Esophagus squamous epithelium (tissue), 5 donors: ENCODE results near the gene TMEM236. TPM values are rescaled to one million over a fixed set of nuclear protein-coding genes. Genes with fewer than 3 reads are reported as not detected.

Source experiments
- DNase-seq: peaks from one replicate; lab custom pipeline; 2025; lab: John Stamatoyannopoulos, UW
- H3K27ac ChIP-seq, 4 donors: fragments of 200-600 bp; sonication (generic); one replicate each; pipeline ENCODE4 v1.5.1; 2016 to 2019; ENCODE audit warnings: mild to moderate bottlenecking in 1 of 4
- H3K27me3 ChIP-seq, 4 donors: fragments of 200-600 bp; sonication (generic); 1 replicate in 3 of 4; 2 replicates in 1 of 4; pipeline versions ENCODE4 v1.5.1 to v1.6.0; 2017 to 2021; ENCODE audit warnings: antibody characterized with exemption in 1 of 4
- H3K36me3 ChIP-seq, 3 donors: fragments of 200-600 bp; sonication (generic); one replicate each; pipeline ENCODE4 v1.5.1; 2016 to 2019
- H3K4me1 ChIP-seq, 3 donors: fragments of 200-600 bp; sonication (generic); one replicate each; pipeline ENCODE4 v1.5.1; 2017 to 2019
- H3K4me3 ChIP-seq, 4 donors: fragments of 200-600 bp; sonication (generic); 1 replicate in 3 of 4; 2 replicates in 1 of 4; pipeline ENCODE4 v1.5.1; 2016 to 2019; ENCODE audit warnings: mild to moderate bottlenecking in 2 of 4, moderate library complexity in 1 of 4
- H3K9me3 ChIP-seq, 3 donors: fragments of 200-600 bp; sonication (generic); one replicate each; pipeline ENCODE4 v1.5.1; 2016 to 2019
- POLR2A ChIP-seq, 4 donors: fragments of 450-650 bp; IDR thresholded peaks; one replicate each; pipeline ENCODE4 v1.6.1; 2017; ENCODE audit warnings: antibody characterized with exemption in 4 of 4, mild to moderate bottlenecking in 4 of 4, moderate library complexity in 3 of 4
- WGBS, 2 donors: methylation state at CpG; one replicate each; pipeline ENCODE4 v1.1.5; 2018; 5-methylcytosine and 5-hydroxymethylcytosine counted together
- intact Hi-C: fragments of 100-400 bp; cut with DNase I; formaldehyde crosslinking; loops from one replicate; pipeline ENCODE4 v1.15.0; 2022
- total RNA-seq, 4 donors: library from RNA; depleted of rRNA; stranded (reverse); fragments of >200 nt; gene quantifications; one replicate each; pipeline ENCODE4 v1.1.0, GENCODE V29; 2016
- TF ChIP-seq, protein P1 (sequence below), 6 experiments: fragments of 450-650 bp in 4 of 6; fragments of 200-600 bp in 2 of 6; sonication (generic) in 2 of 6; IDR thresholded peaks; one replicate each; pipeline ENCODE4 v1.5.1; 2016 to 2019; ENCODE audit warnings: antibody characterized with exemption in 6 of 6, mild to moderate bottlenecking in 4 of 6, moderate library complexity in 4 of 6
- donor health status: DM: yes; HTN: yes; CAD: no.

Gene TMEM236
- total RNA-seq, 4 donors from 2014 or later = 0.04 to 0.76 (median 0.15) TPM

DNA sequence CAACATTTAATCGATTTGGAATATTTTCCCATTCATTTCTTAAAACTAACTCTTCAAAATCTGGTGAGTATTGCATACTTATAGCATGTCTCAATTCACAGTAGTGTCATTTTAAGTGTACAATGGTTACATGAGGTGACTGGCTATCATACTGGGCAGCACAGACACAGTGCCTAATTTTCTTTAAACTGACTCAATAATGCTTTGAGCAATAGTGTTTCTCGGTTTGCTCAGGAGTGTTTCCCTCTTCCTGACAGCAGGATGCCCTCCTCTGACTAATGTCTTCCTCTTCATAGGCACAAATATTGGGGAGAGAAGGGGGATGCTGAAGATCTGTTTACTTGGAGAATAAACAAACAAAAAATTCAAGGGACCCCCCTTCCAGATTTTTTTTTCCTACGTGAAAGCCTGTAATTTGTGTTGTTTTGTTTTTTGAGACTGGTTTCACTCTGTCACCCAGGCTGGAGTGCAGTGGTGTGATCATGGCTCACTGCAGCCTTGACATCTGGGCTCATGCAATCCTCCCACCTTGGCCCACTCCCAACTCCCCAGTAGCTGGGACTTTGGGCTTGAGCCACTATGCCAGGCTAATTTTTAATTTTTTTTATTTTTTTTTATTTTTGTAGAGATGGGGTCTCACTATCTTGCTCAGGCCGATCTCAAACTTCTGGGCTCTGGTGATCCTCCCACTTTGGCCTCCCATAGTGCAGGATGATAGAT, 59.3 kb downstream of the TMEM236 start:
- H3K27ac ChIP-seq = no peak overlapping the region
- H3K9me3 ChIP-seq = no peaks in the 10 kb centered on the region
- DNase-seq = no peak
- intact Hi-C loops = no loop called here
- H3K4me1 ChIP-seq = no peaks in the 10 kb centered on the region
- 46 to 65% methylated on average over 3 to 4 of the region's 4 CpGs for WGBS, 2 donors
- peak overlapping the region in 2 of 4 donors; percentile 28 to 47 for H3K4me3 ChIP-seq
- no peaks in the 10 kb centered on the region for H3K36me3 ChIP-seq
- H3K27me3 ChIP-seq = no peaks in the 10 kb centered on the region
- TF ChIP-seq POLR2A (IDR thresholded peaks at IDR 0.05) = no peak
- TF ChIP-seq, protein P1, sequence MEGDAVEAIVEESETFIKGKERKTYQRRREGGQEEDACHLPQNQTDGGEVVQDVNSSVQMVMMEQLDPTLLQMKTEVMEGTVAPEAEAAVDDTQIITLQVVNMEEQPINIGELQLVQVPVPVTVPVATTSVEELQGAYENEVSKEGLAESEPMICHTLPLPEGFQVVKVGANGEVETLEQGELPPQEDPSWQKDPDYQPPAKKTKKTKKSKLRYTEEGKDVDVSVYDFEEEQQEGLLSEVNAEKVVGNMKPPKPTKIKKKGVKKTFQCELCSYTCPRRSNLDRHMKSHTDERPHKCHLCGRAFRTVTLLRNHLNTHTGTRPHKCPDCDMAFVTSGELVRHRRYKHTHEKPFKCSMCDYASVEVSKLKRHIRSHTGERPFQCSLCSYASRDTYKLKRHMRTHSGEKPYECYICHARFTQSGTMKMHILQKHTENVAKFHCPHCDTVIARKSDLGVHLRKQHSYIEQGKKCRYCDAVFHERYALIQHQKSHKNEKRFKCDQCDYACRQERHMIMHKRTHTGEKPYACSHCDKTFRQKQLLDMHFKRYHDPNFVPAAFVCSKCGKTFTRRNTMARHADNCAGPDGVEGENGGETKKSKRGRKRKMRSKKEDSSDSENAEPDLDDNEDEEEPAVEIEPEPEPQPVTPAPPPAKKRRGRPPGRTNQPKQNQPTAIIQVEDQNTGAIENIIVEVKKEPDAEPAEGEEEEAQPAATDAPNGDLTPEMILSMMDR (IDR thresholded peaks at IDR 0.05) = no peak

DNA sequence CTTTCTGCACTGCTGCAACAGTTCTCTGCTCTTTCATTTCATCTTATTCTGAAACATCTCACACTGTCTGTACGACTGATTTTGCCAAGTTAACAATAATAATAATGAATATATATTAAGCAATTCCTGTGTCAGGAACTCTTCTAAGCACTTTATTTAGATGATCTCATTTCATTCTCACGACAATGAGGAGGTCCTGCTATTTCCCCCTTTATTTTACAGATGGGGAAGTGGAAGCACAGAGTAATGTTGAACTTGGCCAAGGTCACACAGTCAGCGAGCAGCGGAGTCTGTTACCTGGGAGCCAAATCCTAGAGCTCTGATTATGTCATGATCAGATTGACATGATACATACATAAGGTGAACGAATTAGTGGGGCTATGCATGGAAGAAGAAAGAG, 63.0 kb downstream of the TMEM236 start:
- no peaks in the 10 kb centered on the region for H3K36me3 ChIP-seq
- no peak overlapping the region for H3K4me3 ChIP-seq

DNA sequence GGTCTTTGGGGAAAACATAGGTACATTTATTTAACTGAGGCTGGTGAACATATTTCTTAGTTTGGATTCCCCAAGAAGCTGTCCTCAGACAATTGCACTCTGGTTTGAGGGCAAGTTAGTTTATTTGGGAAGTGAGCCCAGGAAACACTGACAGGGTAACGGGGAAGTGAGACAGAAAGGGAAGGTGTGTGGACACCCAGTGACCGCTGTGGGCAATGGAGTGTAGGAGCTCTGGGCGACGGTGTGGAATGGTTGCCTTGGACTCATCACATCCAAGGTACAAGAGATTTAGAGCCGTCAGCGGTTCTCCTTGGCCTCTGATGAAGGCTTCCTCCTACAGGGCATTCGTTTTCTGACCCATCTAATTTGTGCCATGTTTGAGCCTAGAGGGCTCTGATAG, 64.2 kb downstream of the TMEM236 start:
- Histone ChIP-seq H3K4me3 (no peak overlapping the region), H3K4me1 (no peaks in the 10 kb centered on the region), H3K9me3 (no peaks in the 10 kb centered on the region), H3K27me3 (no peaks in the 10 kb centered on the region), H3K27ac (no peak overlapping the region), H3K36me3 (no peaks in the 10 kb centered on the region)
- no peak for DNase-seq
- WGBS, 2 donors = 72 to 83% methylated on average over 7 of the region's 7 CpGs
- intact Hi-C loops = no loop called here
- TF ChIP-seq, protein P1 (IDR thresholded peaks at IDR 0.05) = no peak

More for the DNA sequence above, 63.0 kb downstream of the TMEM236 start:
- no peak for DNase-seq
- no peak overlapping the region for H3K27ac ChIP-seq
- no peak for TF ChIP-seq POLR2A (IDR thresholded peaks at IDR 0.05)
- TF ChIP-seq, protein P1 (IDR thresholded peaks at IDR 0.05) = no peak
- intact Hi-C loops = no loop called here
- WGBS, 2 donors = 42 to 55% methylated on average over 5 of the region's 5 CpGs
- no peaks in the 10 kb centered on the region for H3K9me3 ChIP-seq
- no peaks in the 10 kb centered on the region for H3K4me1 ChIP-seq
- H3K27me3 ChIP-seq = no peaks in the 10 kb centered on the region

DNA sequence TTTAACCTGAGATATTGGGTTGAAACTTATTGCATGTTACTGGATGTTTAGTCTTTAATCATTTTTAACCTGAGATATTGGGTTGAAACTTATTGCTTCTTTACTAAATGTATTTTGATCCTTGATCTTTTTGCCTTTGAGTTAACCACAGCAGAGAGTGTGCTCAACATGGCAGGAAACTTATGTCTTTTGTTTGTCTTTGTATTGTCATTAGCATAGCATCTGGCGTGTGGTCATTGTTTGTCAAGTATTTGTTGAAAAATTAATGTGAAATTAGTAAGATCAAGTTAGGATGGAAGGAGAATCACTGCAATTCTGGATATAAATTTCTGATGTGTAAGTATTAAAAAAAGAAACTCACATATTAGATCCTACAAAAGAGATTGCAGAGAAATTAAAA, 65.3 kb downstream of the TMEM236 start:
- no peak for DNase-seq
- 25 to 32% methylated on average over 1 of the region's 1 CpG for WGBS, 2 donors

DNA sequence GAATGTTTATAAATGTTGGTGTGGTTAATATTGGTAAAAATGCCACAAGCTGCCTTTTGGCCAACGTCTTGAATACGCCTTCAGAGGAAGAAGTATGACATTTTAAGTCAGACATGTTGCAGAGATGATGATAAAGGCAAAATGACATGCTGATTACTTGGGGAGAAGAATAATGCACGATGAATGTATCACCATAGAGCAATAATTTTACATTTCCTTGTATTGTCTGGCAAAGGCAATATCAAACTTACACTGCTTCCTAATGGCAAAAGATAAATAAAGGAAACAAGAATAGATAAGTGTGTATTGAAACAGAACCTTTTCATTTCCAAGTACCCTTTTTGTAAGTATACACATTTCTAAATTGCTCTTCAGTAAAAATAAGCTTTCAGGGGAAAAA, 65.8 kb downstream of the TMEM236 start:
- intact Hi-C loops = no loop called here
- no peaks in the 10 kb centered on the region for H3K9me3 ChIP-seq
- H3K27ac ChIP-seq = no peak overlapping the region
- no peak overlapping the region for H3K4me3 ChIP-seq
- H3K27me3 ChIP-seq = no peaks in the 10 kb centered on the region
- no peak for DNase-seq
- 63 to 65% methylated on average over 3 of the region's 3 CpGs for WGBS, 2 donors
- no peaks in the 10 kb centered on the region for H3K4me1 ChIP-seq
- H3K36me3 ChIP-seq = no peaks in the 10 kb centered on the region
- TF ChIP-seq POLR2A (IDR thresholded peaks at IDR 0.05) = no peak
- TF ChIP-seq, protein P1 (IDR thresholded peaks at IDR 0.05) = no peak

More for the DNA sequence above, 65.3 kb downstream of the TMEM236 start:
- H3K4me1 ChIP-seq = no peaks in the 10 kb centered on the region
- H3K9me3 ChIP-seq = no peaks in the 10 kb centered on the region
- TF ChIP-seq POLR2A (IDR thresholded peaks at IDR 0.05) = no peak
- TF ChIP-seq, protein P1 (IDR thresholded peaks at IDR 0.05) = no peak
- no peak overlapping the region for H3K27ac ChIP-seq
- intact Hi-C loops = no loop called here
- H3K4me3 ChIP-seq = no peak overlapping the region
- H3K27me3 ChIP-seq = no peaks in the 10 kb centered on the region
- H3K36me3 ChIP-seq = no peaks in the 10 kb centered on the region
